ENCODE results near the gene LRRFIP2. TPM values are rescaled to one million over a fixed set of nuclear protein-coding genes. Genes with fewer than 3 reads are reported as not detected.

The LRRFIP2 gene
- polyA plus RNA-seq, 1 experiment, result 43.9 TPM

- Histone ChIP-seq H3K4me3 (ENCODE audit: low read depth, low read length) (no peak overlapping the region), H3K36me3 (ENCODE audit: control insufficient read depth, insufficient read depth, low read length) (no peaks in the 10 kb centered on the region; the same call in 1 of the 2 replicates), H3K27me3 (ENCODE audit: control insufficient read depth, insufficient read depth, low read length) (no peaks in the 10 kb centered on the region)
- DNase-seq (ENCODE audit: low read depth), result no peak
- CTCF ChIA-PET, result interaction anchor here (0.7 to 1.3 kb wide), 2 partner anchors 10 to 264 kb away, joined by 3 to 4 read pairs; no protein-coding TSS in a partner anchor
- POLR2A ChIA-PET, result no interaction called here
- no peak for TF ChIP-seq CTCF (IDR thresholded peaks at IDR 0.05; ENCODE audit: insufficient read depth, low read depth, low read length)
These were observed 44.9 kb upstream of the LRRFIP2 start for GRCh38 chr3:37219266-37219665.

- Histone ChIP-seq H3K27me3 (ENCODE audit: control insufficient read depth, insufficient read depth, low read length) (no peaks in the 10 kb centered on the region), H3K36me3 (ENCODE audit: control insufficient read depth, insufficient read depth, low read length) (no peaks in the 10 kb centered on the region; the same call in 1 of the 2 replicates), H3K4me3 (ENCODE audit: low read depth, low read length) (no peak overlapping the region)
- ChIA-PET CTCF (interaction anchor here (0.8 to 1.3 kb wide), 2 partner anchors 11 to 193 kb away, joined by 3 to 4 read pairs; no protein-coding TSS in a partner anchor), POLR2A (no interaction called here)
- no peak for TF ChIP-seq CTCF (IDR thresholded peaks at IDR 0.05; ENCODE audit: insufficient read depth, low read depth, low read length)
- no peak for DNase-seq (ENCODE audit: low read depth)
These were observed 43.8 kb upstream of the LRRFIP2 start for GRCh38 chr3:37218206-37218605.

DNA sequence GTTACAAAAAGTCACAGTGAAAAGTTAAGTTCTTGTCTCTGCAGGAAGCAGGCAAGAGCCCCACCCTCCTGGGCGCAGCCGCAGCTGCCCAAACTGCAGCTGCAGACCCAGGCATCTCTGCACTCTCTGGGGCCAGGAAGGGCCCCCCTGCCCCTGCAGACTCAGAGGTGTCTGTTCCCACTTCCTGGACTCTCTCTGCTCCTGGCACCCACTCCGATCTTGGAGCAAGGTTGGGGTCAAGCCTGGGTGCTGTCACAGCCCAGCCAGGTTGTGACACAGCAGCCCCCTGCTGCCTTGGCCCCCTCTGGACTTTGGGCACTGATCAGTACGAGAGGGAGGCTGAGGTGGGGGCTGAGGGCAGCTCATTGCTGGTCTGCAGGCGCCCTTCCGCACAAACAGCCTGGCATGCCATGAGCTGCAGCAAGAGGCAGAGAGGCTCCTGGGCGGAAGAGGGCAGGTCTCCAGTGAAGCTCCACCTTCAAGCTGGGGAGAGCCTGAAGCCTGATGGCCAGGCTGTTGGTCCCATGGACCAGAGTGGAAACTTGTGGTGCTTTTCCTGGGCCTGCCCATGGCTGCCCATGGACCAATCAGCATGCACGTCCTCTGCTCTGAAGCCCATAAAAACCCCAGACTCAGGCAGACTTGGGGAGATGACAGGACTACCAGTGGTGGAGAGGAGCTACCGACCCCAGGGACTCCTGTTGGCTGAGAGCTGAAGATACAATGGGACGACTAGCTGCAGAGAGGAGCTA is 42.9 kb upstream of the LRRFIP2 start:
- no peak for TF ChIP-seq CTCF (IDR thresholded peaks at IDR 0.05; ENCODE audit: insufficient read depth, low read depth, low read length)
- DNase-seq (ENCODE audit: low read depth), result no peak

GRCh38 chr3:37216597-37217097 is 42.3 kb upstream of the LRRFIP2 start:
- no peak for DNase-seq (ENCODE audit: low read depth)
- no peaks in the 10 kb centered on the region for H3K27me3 ChIP-seq (ENCODE audit: control insufficient read depth, insufficient read depth, low read length)
- no peaks in the 10 kb centered on the region for H3K36me3 ChIP-seq (ENCODE audit: control insufficient read depth, insufficient read depth, low read length)
- POLR2A ChIA-PET, result no interaction called here
- CTCF ChIA-PET, result no interaction called here
- TF ChIP-seq CTCF (IDR thresholded peaks at IDR 0.05; ENCODE audit: insufficient read depth, low read depth, low read length), result no peak
- no peak overlapping the region for H3K4me3 ChIP-seq (ENCODE audit: low read depth, low read length)

More for the DNA sequence above, 42.9 kb upstream of the LRRFIP2 start:
- H3K27me3 ChIP-seq (ENCODE audit: control insufficient read depth, insufficient read depth, low read length), result no peaks in the 10 kb centered on the region
- ChIA-PET CTCF (interaction anchor here (0.5 to 0.7 kb wide), 2 partner anchors 9 to 280 kb away, joined by 3 to 5 read pairs; no protein-coding TSS in a partner anchor), POLR2A (no interaction called here)
- no peak overlapping the region for H3K4me3 ChIP-seq (ENCODE audit: low read depth, low read length)
- no peaks in the 10 kb centered on the region for H3K36me3 ChIP-seq (ENCODE audit: control insufficient read depth, insufficient read depth, low read length)

DNA sequence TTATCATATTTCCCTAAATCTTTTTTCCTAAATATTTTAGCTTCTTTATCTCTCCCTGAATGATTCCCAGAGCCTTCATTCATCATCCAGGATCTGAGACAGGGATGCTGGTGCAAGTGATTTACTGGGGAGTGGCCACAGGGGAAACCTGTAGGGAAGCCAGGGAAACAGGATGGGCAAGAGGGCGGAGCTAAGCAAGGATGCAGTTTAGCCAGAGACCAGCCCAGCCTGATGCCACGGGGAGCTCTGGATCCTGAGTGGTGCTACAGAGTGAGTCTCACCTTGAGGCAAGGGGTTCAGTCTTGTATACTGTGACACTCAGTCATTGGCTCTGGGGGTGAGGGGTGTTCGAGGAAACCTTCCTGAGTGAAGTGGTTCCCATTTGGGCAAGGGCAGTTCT is 39.7 kb upstream of the LRRFIP2 start:
- no peak for TF ChIP-seq CTCF (IDR thresholded peaks at IDR 0.05; ENCODE audit: insufficient read depth, low read depth, low read length)
- DNase-seq (ENCODE audit: low read depth), result no peak
- Histone ChIP-seq H3K36me3 (ENCODE audit: control insufficient read depth, insufficient read depth, low read length) (no peaks in the 10 kb centered on the region), H3K27me3 (ENCODE audit: control insufficient read depth, insufficient read depth, low read length) (no peaks in the 10 kb centered on the region), H3K4me3 (ENCODE audit: low read depth, low read length) (no peak overlapping the region)
- ChIA-PET CTCF (interaction anchor here (0.6 to 3.0 kb wide), 5 partner anchors 9 to 203 kb away, joined by 3 to 23 read pairs (median 3); no protein-coding TSS in a partner anchor), POLR2A (interaction anchor here (0.7 kb wide), 1 partner anchor 31 kb away, joined by 10 read pairs; no protein-coding TSS in a partner anchor)

All from BJ (cell line).